ENCODE results near the gene PKD2L1. TPM values are rescaled to one million over a fixed set of nuclear protein-coding genes. Genes with fewer than 3 reads are reported as not detected.

Gene PKD2L1
- total and polyA plus RNA-seq, 10 of the 15 experiments (the other 5 are each of a cell fraction or from before 2014, with no cell fraction given), result 0.05 to 0.17 (median 0.08) TPM; not detected in 6

DNA sequence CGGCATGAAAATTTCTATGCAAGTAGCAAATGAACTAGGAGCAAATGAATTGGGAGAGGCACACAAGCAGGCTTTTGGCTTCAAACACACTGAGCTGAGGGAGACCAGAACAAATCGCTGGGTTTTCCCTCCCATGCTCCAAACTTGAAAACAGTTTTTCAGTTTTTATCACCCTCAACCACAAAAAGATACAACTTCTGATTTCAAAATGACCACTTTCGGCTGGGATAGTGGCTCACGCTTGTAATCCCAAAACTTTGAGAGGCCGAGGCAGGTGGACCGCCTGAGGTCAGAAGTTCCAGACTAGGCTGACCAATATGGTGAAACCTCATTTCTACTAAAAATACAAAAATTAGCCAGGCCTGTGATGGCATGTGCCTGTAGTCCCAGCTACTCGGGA, 91.6 kb downstream of the PKD2L1 start (continued):
- TF ChIP-seq POU2F2 (IDR thresholded peaks at IDR 0.05; ENCODE audit: borderline replicate concordance, low read depth, low read length) (no peak), IKZF1 (conservative IDR thresholded peaks at IDR 0.05) (peak; percentile 46; the same call in 1 of the 2 replicates), ZBED1 (IDR thresholded peaks at IDR 0.05; ENCODE audit: borderline replicate concordance) (no peak), FOXM1 (IDR thresholded peaks at IDR 0.05; ENCODE audit: low read depth, low read length) (peak; percentile 25; the same call in 1 of the 2 replicates)

Small RNA genes lying within 50 kb of the gene (small RNA-seq; reads per million reads assigned to genes)
- gene RNU6-422P, result not detected

Other genes starting within 250 kb of the PKD2L1 start
Only the 7 nearest of the 10 such genes appear.
- 11.2 and 11.7 TPM in 2 replicates for gene ERLIN1, start 144.2 kb downstream of the PKD2L1 start, total RNA-seq (2014; rRNA removed)
- 9.0 and 9.5 TPM in 2 replicates for gene ERLIN1, start 144.2 kb downstream of the PKD2L1 start, total RNA-seq (2014; rRNA removed; fragmentation: Illumina TruSeq; extraction: Trizol)
- 12.2 and 12.6 TPM in 2 replicates for gene ERLIN1, start 144.2 kb downstream of the PKD2L1 start, total RNA-seq (2021)
- 18.9 and 21.8 TPM in 2 replicates for gene ERLIN1, start 144.2 kb downstream of the PKD2L1 start, polyA plus RNA-seq (2011; rRNA removed)
- 17.9 and 18.7 TPM in 2 replicates for gene ERLIN1, start 144.2 kb downstream of the PKD2L1 start, polyA plus RNA-seq (2014; fragmentation: Illumina TruSeq; extraction: Trizol)
- gene ERLIN1, start 144.2 kb downstream of the PKD2L1 start, polyA plus RNA-seq (2014; fragmentation: Nextera tagmentation; extraction: Ambion mirVana), result 1 to 10 TPM; 4.9 to 5.8 TPM
- 11.7 and 13.4 TPM in 2 replicates for gene ERLIN1, start 144.2 kb downstream of the PKD2L1 start, polyA plus RNA-seq (2014; rRNA removed)
- 10 to 100 TPM; 20.6 to 21.7 TPM for gene ERLIN1, start 144.2 kb downstream of the PKD2L1 start, polyA plus RNA-seq (2016; fragmentation: Nextera tagmentation; extraction: Ambion mirVana)
- gene CHUK, start 100.6 kb downstream of the PKD2L1 start, total RNA-seq (2014; rRNA removed), result 25.1 and 29.4 TPM in 2 replicates
- 29.2 TPM in 2 replicates for gene CHUK, start 100.6 kb downstream of the PKD2L1 start, total RNA-seq (2014; rRNA removed; fragmentation: Illumina TruSeq; extraction: Trizol)
- 20.4 and 21.2 TPM in 2 replicates for gene CHUK, start 100.6 kb downstream of the PKD2L1 start, total RNA-seq (2021)
- gene CHUK, start 100.6 kb downstream of the PKD2L1 start, polyA plus RNA-seq (2011; rRNA removed), result 25.7 and 35.0 TPM in 2 replicates
- 31.4 and 42.6 TPM in 2 replicates for gene CHUK, start 100.6 kb downstream of the PKD2L1 start, polyA plus RNA-seq (2014; fragmentation: Illumina TruSeq; extraction: Trizol)
- gene CHUK, start 100.6 kb downstream of the PKD2L1 start, polyA plus RNA-seq (2014; fragmentation: Nextera tagmentation; extraction: Ambion mirVana), result 10 to 100 TPM in 1 of 2 experiments, 1 to 10 TPM in 1; 8.7 to 10.6 TPM
- 15.6 and 18.2 TPM in 2 replicates for gene CHUK, start 100.6 kb downstream of the PKD2L1 start, polyA plus RNA-seq (2014; rRNA removed)
- gene CHUK, start 100.6 kb downstream of the PKD2L1 start, polyA plus RNA-seq (2016; fragmentation: Nextera tagmentation; extraction: Ambion mirVana), result 10 to 100 TPM; 28.4 to 29.9 TPM
- 38.8 and 39.1 TPM in 2 replicates for gene CWF19L1, start 62.6 kb downstream of the PKD2L1 start, total RNA-seq (2014; rRNA removed)
- gene CWF19L1, start 62.6 kb downstream of the PKD2L1 start, total RNA-seq (2014; rRNA removed; fragmentation: Illumina TruSeq; extraction: Trizol), result 37.4 and 38.6 TPM in 2 replicates
- 31.9 and 36.7 TPM in 2 replicates for gene CWF19L1, start 62.6 kb downstream of the PKD2L1 start, total RNA-seq (2021)
- gene CWF19L1, start 62.6 kb downstream of the PKD2L1 start, polyA plus RNA-seq (2011; rRNA removed), result 33.0 and 41.5 TPM in 2 replicates
- gene CWF19L1, start 62.6 kb downstream of the PKD2L1 start, polyA plus RNA-seq (2014; fragmentation: Illumina TruSeq; extraction: Trizol), result 34.3 and 48.1 TPM in 2 replicates
- 10 to 100 TPM; 37.6 to 51.7 TPM for gene CWF19L1, start 62.6 kb downstream of the PKD2L1 start, polyA plus RNA-seq (2014; fragmentation: Nextera tagmentation; extraction: Ambion mirVana)
- 26.4 and 30.2 TPM in 2 replicates for gene CWF19L1, start 62.6 kb downstream of the PKD2L1 start, polyA plus RNA-seq (2014; rRNA removed)
- gene CWF19L1, start 62.6 kb downstream of the PKD2L1 start, polyA plus RNA-seq (2016; fragmentation: Nextera tagmentation; extraction: Ambion mirVana), result 10 to 100 TPM; 45.0 to 45.1 TPM
- 75.0 and 79.8 TPM in 2 replicates for gene BLOC1S2, start 43.5 kb downstream of the PKD2L1 start, total RNA-seq (2014; rRNA removed)
- gene BLOC1S2, start 43.5 kb downstream of the PKD2L1 start, total RNA-seq (2014; rRNA removed; fragmentation: Illumina TruSeq; extraction: Trizol), result 66.2 and 75.1 TPM in 2 replicates
- 54.4 and 58.6 TPM in 2 replicates for gene BLOC1S2, start 43.5 kb downstream of the PKD2L1 start, total RNA-seq (2021)
- 71.7 and 117 TPM in 2 replicates for gene BLOC1S2, start 43.5 kb downstream of the PKD2L1 start, polyA plus RNA-seq (2011; rRNA removed)
- 66.9 and 71.3 TPM in 2 replicates for gene BLOC1S2, start 43.5 kb downstream of the PKD2L1 start, polyA plus RNA-seq (2014; fragmentation: Illumina TruSeq; extraction: Trizol)
- gene BLOC1S2, start 43.5 kb downstream of the PKD2L1 start, polyA plus RNA-seq (2014; fragmentation: Nextera tagmentation; extraction: Ambion mirVana), result 100 to 1,000 TPM; 106 to 120 TPM
- 79.2 and 94.4 TPM in 2 replicates for gene BLOC1S2, start 43.5 kb downstream of the PKD2L1 start, polyA plus RNA-seq (2014; rRNA removed)
- 100 to 1,000 TPM; 147 to 164 TPM for gene BLOC1S2, start 43.5 kb downstream of the PKD2L1 start, polyA plus RNA-seq (2016; fragmentation: Nextera tagmentation; extraction: Ambion mirVana)
- 108 and 117 TPM in 2 replicates for gene SCD, start 17.0 kb upstream of the PKD2L1 start, total RNA-seq (2014; rRNA removed)
- 91.3 and 103 TPM in 2 replicates for gene SCD, start 17.0 kb upstream of the PKD2L1 start, total RNA-seq (2014; rRNA removed; fragmentation: Illumina TruSeq; extraction: Trizol)
- 171 and 188 TPM in 2 replicates for gene SCD, start 17.0 kb upstream of the PKD2L1 start, total RNA-seq (2021)
- gene SCD, start 17.0 kb upstream of the PKD2L1 start, polyA plus RNA-seq (2011; rRNA removed), result 250 and 279 TPM in 2 replicates
- 181 and 230 TPM in 2 replicates for gene SCD, start 17.0 kb upstream of the PKD2L1 start, polyA plus RNA-seq (2014; fragmentation: Illumina TruSeq; extraction: Trizol)
- 10 to 100 TPM; 77.5 to 86.1 TPM for gene SCD, start 17.0 kb upstream of the PKD2L1 start, polyA plus RNA-seq (2014; fragmentation: Nextera tagmentation; extraction: Ambion mirVana)
- gene SCD, start 17.0 kb upstream of the PKD2L1 start, polyA plus RNA-seq (2014; rRNA removed), result 119 and 131 TPM in 2 replicates
- 10 to 100 TPM; 68.7 to 70.2 TPM for gene SCD, start 17.0 kb upstream of the PKD2L1 start, polyA plus RNA-seq (2016; fragmentation: Nextera tagmentation; extraction: Ambion mirVana)
- not detected in 2 replicates for gene WNT8B, start 132.8 kb upstream of the PKD2L1 start, total RNA-seq (2014; rRNA removed)
- not detected in 2 replicates for gene WNT8B, start 132.8 kb upstream of the PKD2L1 start, total RNA-seq (2014; rRNA removed; fragmentation: Illumina TruSeq; extraction: Trizol)
- gene WNT8B, start 132.8 kb upstream of the PKD2L1 start, total RNA-seq (2021), result not detected in 2 replicates
- gene WNT8B, start 132.8 kb upstream of the PKD2L1 start, polyA plus RNA-seq (2011; rRNA removed), result not detected in 2 replicates
- gene WNT8B, start 132.8 kb upstream of the PKD2L1 start, polyA plus RNA-seq (2014; fragmentation: Illumina TruSeq; extraction: Trizol), result not detected in 2 replicates
- not detected for gene WNT8B, start 132.8 kb upstream of the PKD2L1 start, polyA plus RNA-seq (2014; fragmentation: Nextera tagmentation; extraction: Ambion mirVana)
- gene WNT8B, start 132.8 kb upstream of the PKD2L1 start, polyA plus RNA-seq (2014; rRNA removed), result not detected in 2 replicates
- gene WNT8B, start 132.8 kb upstream of the PKD2L1 start, polyA plus RNA-seq (2016; fragmentation: Nextera tagmentation; extraction: Ambion mirVana), result not detected
- 5.8 and 6.6 TPM in 2 replicates for gene SEC31B, start 189.6 kb upstream of the PKD2L1 start, total RNA-seq (2014; rRNA removed)
- gene SEC31B, start 189.6 kb upstream of the PKD2L1 start, total RNA-seq (2014; rRNA removed; fragmentation: Illumina TruSeq; extraction: Trizol), result 3.9 and 4.4 TPM in 2 replicates
- gene SEC31B, start 189.6 kb upstream of the PKD2L1 start, total RNA-seq (2021), result 10.6 and 12.4 TPM in 2 replicates
- 21.2 and 24.3 TPM in 2 replicates for gene SEC31B, start 189.6 kb upstream of the PKD2L1 start, polyA plus RNA-seq (2011; rRNA removed)
- 10.9 and 13.6 TPM in 2 replicates for gene SEC31B, start 189.6 kb upstream of the PKD2L1 start, polyA plus RNA-seq (2014; fragmentation: Illumina TruSeq; extraction: Trizol)
- 1 to 10 TPM; 3.4 to 5.8 TPM for gene SEC31B, start 189.6 kb upstream of the PKD2L1 start, polyA plus RNA-seq (2014; fragmentation: Nextera tagmentation; extraction: Ambion mirVana)
- gene SEC31B, start 189.6 kb upstream of the PKD2L1 start, polyA plus RNA-seq (2014; rRNA removed), result 13.2 and 13.4 TPM in 2 replicates
- 10 to 100 TPM in 1 of 2 experiments, 1 to 10 TPM in 1; 9.2 to 11.0 TPM for gene SEC31B, start 189.6 kb upstream of the PKD2L1 start, polyA plus RNA-seq (2016; fragmentation: Nextera tagmentation; extraction: Ambion mirVana)